ENCODE data around the gene CDC42EP2. TPM values are rescaled to one million over a fixed set of nuclear protein-coding genes. Genes with fewer than 3 reads are reported as not detected.
"Not testable (repeated sequence)": the region's sequence is repeated elsewhere in the genome, so short reads cannot be mapped to it uniquely, and the experiment has no call there.

The CDC42EP2 gene
- total RNA-seq, 2 donors from 2014 or later, result 7.7 to 8.7 TPM

- 90% methylated on average over 8 of the region's 8 CpGs for WGBS
- no peaks in the 10 kb centered on the region for H3K9me3 ChIP-seq
- no peaks in the 10 kb centered on the region for H3K36me3 ChIP-seq
- no peaks in the 10 kb centered on the region for H3K4me1 ChIP-seq (replicated peaks)
- no peak for TF ChIP-seq POLR2AphosphoS5 (IDR thresholded peaks at IDR 0.05)
- no peak for DNase-seq (ENCODE audit: low spot score)
- no peak overlapping the region for H3K4me3 ChIP-seq
- no peaks in the 10 kb centered on the region for H3K27me3 ChIP-seq (replicated peaks; ENCODE audit: insufficient read depth)
- intact Hi-C loops (cut with DNase I), result no loop called here
- H3K27ac ChIP-seq, result no peak overlapping the region
Observed at GRCh38 chr11:65327021-65327420, 12.4 kb downstream of the CDC42EP2 start.

- intact Hi-C loops (cut with DNase I), result no loop called here
- Histone ChIP-seq H3K4me3 (no peak overlapping the region), H3K9me3 (no peaks in the 10 kb centered on the region), H3K36me3 (no peaks in the 10 kb centered on the region), H3K27ac (peak overlapping the region; percentile 27 to 63), H3K27me3 (replicated peaks; ENCODE audit: insufficient read depth) (no peaks in the 10 kb centered on the region), H3K4me1 (replicated peaks) (no peaks in the 10 kb centered on the region)
- TF ChIP-seq POLR2A (IDR thresholded peaks at IDR 0.05), result no peak
- TF ChIP-seq CTCF (IDR thresholded peaks at IDR 0.05), result no peak
- TF ChIP-seq POLR2AphosphoS5 (IDR thresholded peaks at IDR 0.05), result no peak
- DNase-seq (ENCODE audit: low spot score), result no peak
- WGBS, result 7% methylated on average over 2 of the region's 2 CpGs
Observed at GRCh38 chr11:65329478-65329877, 14.8 kb downstream of the CDC42EP2 start.

GRCh38 chr11:65329944-65330403 lies 15.3 kb downstream of the CDC42EP2 start:
- peak; percentile 73 for TF ChIP-seq POLR2AphosphoS5 (IDR thresholded peaks at IDR 0.05)
- no peak for TF ChIP-seq POLR2A (IDR thresholded peaks at IDR 0.05)
- TF ChIP-seq CTCF (IDR thresholded peaks at IDR 0.05), result peak; percentile 79 to 93 (median 88)
- Histone ChIP-seq H3K4me3 (no peak overlapping the region), H3K27ac (peak overlapping the region; percentile 27 to 63), H3K36me3 (no peaks in the 10 kb centered on the region), H3K9me3 (no peaks in the 10 kb centered on the region), H3K27me3 (replicated peaks; ENCODE audit: insufficient read depth) (no peaks in the 10 kb centered on the region), H3K4me1 (replicated peaks) (no peaks in the 10 kb centered on the region)
- intact Hi-C loops (cut with DNase I), result no loop called here
- peak; percentile 95 for DNase-seq (ENCODE audit: low spot score)
- WGBS, result 7% methylated on average over 13 of the region's 13 CpGs

- intact Hi-C loops (cut with DNase I), result no loop called here
- Histone ChIP-seq H3K9me3 (no peaks in the 10 kb centered on the region), H3K27ac (no peak overlapping the region), H3K4me3 (no peak overlapping the region), H3K4me1 (replicated peaks) (no peaks in the 10 kb centered on the region), H3K27me3 (replicated peaks; ENCODE audit: insufficient read depth) (no peaks in the 10 kb centered on the region), H3K36me3 (no peaks in the 10 kb centered on the region)
- DNase-seq (ENCODE audit: low spot score), result no peak
- no peak for TF ChIP-seq POLR2AphosphoS5 (IDR thresholded peaks at IDR 0.05)
- no peak for TF ChIP-seq POLR2A (IDR thresholded peaks at IDR 0.05)
- 64% methylated on average over 7 of the region's 7 CpGs for WGBS
Observed at GRCh38 chr11:65330544-65330943, 15.9 kb downstream of the CDC42EP2 start.

GRCh38 chr11:65332591-65332990 lies 17.9 kb downstream of the CDC42EP2 start:
- H3K36me3 ChIP-seq; DNase-seq (ENCODE audit: low spot score); H3K27me3 ChIP-seq (replicated peaks; ENCODE audit: insufficient read depth); H3K4me1 ChIP-seq (replicated peaks); intact Hi-C loops (cut with DNase I); H3K9me3 ChIP-seq; H3K27ac ChIP-seq; H3K4me3 ChIP-seq: not testable (repeated sequence)
- WGBS, result 90% methylated on average over 9 of the region's 9 CpGs

GRCh38 chr11:65334696-65335295 lies 20.1 kb downstream of the CDC42EP2 start:
- intact Hi-C loops (cut with DNase I), result no loop called here
- Histone ChIP-seq H3K27me3 (replicated peaks; ENCODE audit: insufficient read depth) (no peaks in the 10 kb centered on the region), H3K9me3 (no peaks in the 10 kb centered on the region), H3K27ac (peak overlapping the region; percentile 86 to 89), H3K4me1 (replicated peaks) (peaks cover 4% of the 10 kb centered on the region), H3K36me3 (no peaks in the 10 kb centered on the region), H3K4me3 (peak overlapping the region; percentile 80 to 94)
- no peak for DNase-seq (ENCODE audit: low spot score)
- TF ChIP-seq CTCF (IDR thresholded peaks at IDR 0.05) (no peak), POLR2A (IDR thresholded peaks at IDR 0.05) (no peak), POLR2AphosphoS5 (IDR thresholded peaks at IDR 0.05) (no peak)
- 13% methylated on average over 5 of the region's 5 CpGs for WGBS

Data from prostate gland (tissue), 2 donors.